GM23338 (cell line): ENCODE measurements around the gene GMPS. TPM values are rescaled to one million over a fixed set of nuclear protein-coding genes. Genes with fewer than 3 reads are reported as not detected.

Experiments used
- ATAC-seq: fragments of 200-7000 bp; cut with Tn5 transposase; 3 replicates; pipeline ENCODE4 v1.9.1; 2020
- DNase-seq: peaks from one replicate; pipeline ENCODE4 v3.0.0-alpha.2; 2015; ENCODE audit warnings: low spot score
- H2AFZ ChIP-seq: fragments of 200-600 bp; sonication (generic); 2 replicates; pipeline ENCODE4 v1.8.0; 2016; ENCODE audit warnings: antibody characterized with exemption, mild to moderate bottlenecking, moderate library complexity
- H3F3A ChIP-seq: fragments of 200-600 bp; sonication (generic); replicated peaks from 2 replicates; pipeline ENCODE4 v1.8.0; 2017; ENCODE audit warnings: antibody characterized with exemption, mixed run types, low read depth
- H3K27ac ChIP-seq: fragments of 200-600 bp; sonication (generic); 2 replicates; pipeline ENCODE4 v1.6.1; 2016; ENCODE audit warnings: low read depth
- H3K27me3 ChIP-seq: fragments of 200-600 bp; sonication (generic); 2 replicates; pipeline ENCODE4 v1.8.0; 2016; ENCODE audit warnings: mild to moderate bottlenecking, mixed run types, moderate library complexity; ENCODE audit not compliant: insufficient read depth
- H3K36me3 ChIP-seq: fragments of 200-600 bp; sonication (generic); 2 replicates; pipeline ENCODE4 v1.8.0; 2016; ENCODE audit warnings: mild to moderate bottlenecking; ENCODE audit not compliant: insufficient read depth
- H3K4me1 ChIP-seq: fragments of 200-600 bp; sonication (generic); 2 replicates; pipeline ENCODE4 v1.8.0; 2016; ENCODE audit warnings: mild to moderate bottlenecking, moderate library complexity; ENCODE audit not compliant: insufficient read depth
- H3K4me2 ChIP-seq: fragments of 200-600 bp; sonication (generic); 2 replicates; pipeline ENCODE4 v1.7.1; 2017; ENCODE audit warnings: mixed run types
- H3K4me3 ChIP-seq: fragments of 200-600 bp; sonication (generic); 2 replicates; pipeline ENCODE4 v1.6.1; 2016; ENCODE audit warnings: mixed run types
- H3K79me2 ChIP-seq: fragments of 200-600 bp; sonication (generic); replicated peaks from 2 replicates; pipeline ENCODE4 v1.8.0; 2017; ENCODE audit warnings: mild to moderate bottlenecking; ENCODE audit not compliant: insufficient read depth
- H3K9me2 ChIP-seq: fragments of 200-600 bp; sonication (generic); 2 replicates; pipeline ENCODE4 v1.8.0; 2017; ENCODE audit not compliant: insufficient read depth
- H4K20me1 ChIP-seq: fragments of 200-600 bp; sonication (generic); replicated peaks from 2 replicates; pipeline ENCODE4 v1.8.0; 2017; ENCODE audit warnings: mild to moderate bottlenecking; ENCODE audit not compliant: insufficient read depth
- H3K27ac Mint-ChIP-seq: 2 replicates; pipeline ENCODE4 v1.8.0; 2020; ENCODE audit warnings: inconsistent platforms, mild to moderate bottlenecking, moderate library complexity, mixed read lengths
- H3K27me3 Mint-ChIP-seq: 3 replicates; pipeline ENCODE4 v1.8.0; 2022; ENCODE audit warnings: low read depth, mild to moderate bottlenecking, moderate library complexity, mixed read lengths, inconsistent platforms; ENCODE audit not compliant: insufficient read depth, poor library complexity
- H3K36me3 Mint-ChIP-seq: 3 replicates; pipeline ENCODE4 v1.8.0; 2021; ENCODE audit warnings: low read depth, mild to moderate bottlenecking, inconsistent platforms, moderate library complexity, mixed read lengths
- H3K4me1 Mint-ChIP-seq: 3 replicates; pipeline ENCODE4 v1.8.0; 2020; ENCODE audit warnings: mild to moderate bottlenecking, inconsistent platforms, mixed read lengths
- H3K4me3 Mint-ChIP-seq: 3 replicates; pipeline ENCODE4 v1.8.0; 2021; ENCODE audit warnings: moderate library complexity, mild to moderate bottlenecking, inconsistent platforms, mixed read lengths
- H3K9me3 Mint-ChIP-seq: 3 replicates; pipeline ENCODE4 v1.8.0; 2020; ENCODE audit warnings: moderate library complexity, mild to moderate bottlenecking, inconsistent platforms, mixed read lengths
- CTCF ChIP-seq, 2 experiments: fragments of 200-600 bp in 1 of 2; sonication (generic) in 1 of 2; conservative IDR thresholded peaks; 2 replicates each; pipeline versions ENCODE4 v1.5.1 to v1.6.1; 2016 to 2017; ENCODE audit warnings: antibody characterized with exemption in 2 of 2, low read depth in 2 of 2, mild to moderate bottlenecking in 2 of 2, moderate library complexity in 1 of 2
- NANOG ChIP-seq: IDR thresholded peaks from 2 replicates; pipeline ENCODE4 v1.6.1; 2016; ENCODE audit warnings: antibody characterized with exemption, borderline replicate concordance
- STAT1 ChIP-seq: IDR thresholded peaks from one replicate; pipeline ENCODE4 v1.6.1; 2016; ENCODE audit warnings: antibody characterized with exemption; ENCODE audit not compliant: unreplicated experiment
- ZNF114 ChIP-seq: fragments of 250-450 bp; sonication (Bioruptor Pico); IDR thresholded peaks from 2 replicates; pipeline ENCODE4 v1.5.0; 2020; ENCODE audit warnings: mild to moderate bottlenecking, moderate library complexity
- ZNF462 ChIP-seq: fragments of 250-450 bp; sonication (Bioruptor Pico); IDR thresholded peaks from 2 replicates; pipeline ENCODE4 v1.5.0; 2020; ENCODE audit warnings: mild to moderate bottlenecking, moderate library complexity
- polyA plus RNA-seq: library from polyadenylated mRNA; unstranded; fragments of >200 nt; fragmentation: Nextera tagmentation; extraction: Ambion mirVana; gene quantifications from 2 replicates; pipeline ENCODE4 v1.2.1, GENCODE V29; 2016
- total RNA-seq: library from RNA; depleted of rRNA; stranded (reverse); fragments of >200 nt; shearing (Covaris generic); gene quantifications from 2 replicates; pipeline ENCODE4 v1.2.3, GENCODE V29; 2014
- TF ChIP-seq, protein P1 (sequence below): IDR thresholded peaks from one replicate; pipeline ENCODE4 v1.6.1; 2018; ENCODE audit warnings: antibody characterized with exemption; ENCODE audit not compliant: unreplicated experiment
- TF ChIP-seq, protein P2 (sequence below): IDR thresholded peaks from 2 replicates; pipeline ENCODE4 v1.6.1; 2016; ENCODE audit warnings: antibody characterized with exemption

The GMPS gene
- total and polyA plus RNA-seq, 2 experiments from 2014 or later: 72.0 to 145 TPM

DNA sequence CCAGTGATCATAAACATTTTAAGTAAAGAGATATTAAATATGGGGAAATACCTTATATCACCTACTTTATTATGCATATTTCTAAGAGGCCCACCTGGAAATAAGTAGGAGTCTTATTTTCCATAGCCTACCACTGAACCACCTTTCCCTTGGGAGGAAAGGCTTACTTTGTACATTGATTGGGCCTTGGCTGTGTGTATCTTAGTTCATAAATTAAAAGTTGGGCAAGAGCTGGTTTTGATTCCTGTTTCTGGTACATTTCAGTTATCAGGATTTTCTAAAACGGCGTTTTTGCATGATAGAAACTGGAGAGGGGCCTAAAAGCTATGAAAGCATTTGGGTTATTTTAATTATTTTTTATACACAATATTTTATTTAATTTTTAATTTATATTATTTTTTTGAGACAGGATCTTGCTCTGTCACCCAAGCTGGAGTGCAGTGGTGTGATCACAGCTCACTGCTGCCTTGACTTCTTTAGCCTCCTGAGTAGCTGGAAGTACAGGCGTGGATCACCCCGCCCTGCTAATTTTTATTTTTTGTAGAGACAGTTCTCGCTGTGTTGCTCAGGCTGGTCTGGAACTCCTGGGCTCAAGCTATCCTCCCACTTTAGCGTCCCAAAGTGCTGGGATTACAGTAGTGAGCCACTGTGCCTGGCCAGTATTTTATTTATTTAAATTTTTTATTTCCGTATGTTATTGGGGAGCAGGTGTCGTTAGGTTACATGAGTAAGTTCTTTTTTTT is 2.6 kb downstream of the GMPS start (continued):
- TF ChIP-seq, protein P1, sequence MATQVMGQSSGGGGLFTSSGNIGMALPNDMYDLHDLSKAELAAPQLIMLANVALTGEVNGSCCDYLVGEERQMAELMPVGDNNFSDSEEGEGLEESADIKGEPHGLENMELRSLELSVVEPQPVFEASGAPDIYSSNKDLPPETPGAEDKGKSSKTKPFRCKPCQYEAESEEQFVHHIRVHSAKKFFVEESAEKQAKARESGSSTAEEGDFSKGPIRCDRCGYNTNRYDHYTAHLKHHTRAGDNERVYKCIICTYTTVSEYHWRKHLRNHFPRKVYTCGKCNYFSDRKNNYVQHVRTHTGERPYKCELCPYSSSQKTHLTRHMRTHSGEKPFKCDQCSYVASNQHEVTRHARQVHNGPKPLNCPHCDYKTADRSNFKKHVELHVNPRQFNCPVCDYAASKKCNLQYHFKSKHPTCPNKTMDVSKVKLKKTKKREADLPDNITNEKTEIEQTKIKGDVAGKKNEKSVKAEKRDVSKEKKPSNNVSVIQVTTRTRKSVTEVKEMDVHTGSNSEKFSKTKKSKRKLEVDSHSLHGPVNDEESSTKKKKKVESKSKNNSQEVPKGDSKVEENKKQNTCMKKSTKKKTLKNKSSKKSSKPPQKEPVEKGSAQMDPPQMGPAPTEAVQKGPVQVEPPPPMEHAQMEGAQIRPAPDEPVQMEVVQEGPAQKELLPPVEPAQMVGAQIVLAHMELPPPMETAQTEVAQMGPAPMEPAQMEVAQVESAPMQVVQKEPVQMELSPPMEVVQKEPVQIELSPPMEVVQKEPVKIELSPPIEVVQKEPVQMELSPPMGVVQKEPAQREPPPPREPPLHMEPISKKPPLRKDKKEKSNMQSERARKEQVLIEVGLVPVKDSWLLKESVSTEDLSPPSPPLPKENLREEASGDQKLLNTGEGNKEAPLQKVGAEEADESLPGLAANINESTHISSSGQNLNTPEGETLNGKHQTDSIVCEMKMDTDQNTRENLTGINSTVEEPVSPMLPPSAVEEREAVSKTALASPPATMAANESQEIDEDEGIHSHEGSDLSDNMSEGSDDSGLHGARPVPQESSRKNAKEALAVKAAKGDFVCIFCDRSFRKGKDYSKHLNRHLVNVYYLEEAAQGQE: no peak
- TF ChIP-seq, protein P2, sequence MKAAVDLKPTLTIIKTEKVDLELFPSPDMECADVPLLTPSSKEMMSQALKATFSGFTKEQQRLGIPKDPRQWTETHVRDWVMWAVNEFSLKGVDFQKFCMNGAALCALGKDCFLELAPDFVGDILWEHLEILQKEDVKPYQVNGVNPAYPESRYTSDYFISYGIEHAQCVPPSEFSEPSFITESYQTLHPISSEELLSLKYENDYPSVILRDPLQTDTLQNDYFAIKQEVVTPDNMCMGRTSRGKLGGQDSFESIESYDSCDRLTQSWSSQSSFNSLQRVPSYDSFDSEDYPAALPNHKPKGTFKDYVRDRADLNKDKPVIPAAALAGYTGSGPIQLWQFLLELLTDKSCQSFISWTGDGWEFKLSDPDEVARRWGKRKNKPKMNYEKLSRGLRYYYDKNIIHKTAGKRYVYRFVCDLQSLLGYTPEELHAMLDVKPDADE: no peak
- TF ChIP-seq NANOG (no peak), CTCF (conservative IDR thresholded peaks at IDR 0.05; ENCODE audit: low read depth in 2 of 2) (no peak)

- peaks cover 52% of the 10 kb centered on the region for H3K4me1 Mint-ChIP-seq
- H3K27ac Mint-ChIP-seq: peak overlapping the region; percentile 7; the same call in 1 of the 2 replicates
- TF ChIP-seq NANOG: no peak
- TF ChIP-seq STAT1: no peak
- no peak for TF ChIP-seq ZNF114 (CRISPR knock-in tag)
- TF ChIP-seq ZNF462 (CRISPR knock-in tag): no peak
Observed at GRCh38 chr3:155876037-155876436, 5.6 kb downstream of the GMPS start.

More at GRCh38 chr3:155876037-155876436, 5.6 kb downstream of the GMPS start:
- Histone ChIP-seq H3K27ac (no peak overlapping the region), H3F3A (no peaks in the 10 kb centered on the region; the same call in 1 of the 2 replicates), H3K79me2 (peaks cover 99% of the 10 kb centered on the region), H3K36me3 (no peaks in the 10 kb centered on the region), H4K20me1 (peaks cover 38% of the 10 kb centered on the region), H3K4me3 (no peak overlapping the region), H3K4me1 (peaks cover 17% of the 10 kb centered on the region), H2AFZ (no peak overlapping the region), H3K27me3 (no peaks in the 10 kb centered on the region), H3K4me2 (no peak overlapping the region), H3K9me2 (no peaks in the 10 kb centered on the region)
- DNase-seq (no peak), ATAC-seq (no peak)
- Mint-ChIP-seq H3K27me3 (peaks cover 8% of the 10 kb centered on the region), H3K4me3 (no peak overlapping the region), H3K36me3 (peaks cover 5% of the 10 kb centered on the region; the same call in 1 of the 3 replicates), H3K9me3 (no peaks in the 10 kb centered on the region; the same call in 2 of the 3 replicates)
